Activated CD4-positive, alpha-beta T cell treated with anti-CD3 and anti-CD28 coated beads for 24 hours (primary cell): ENCODE measurements around the gene LRIG1.
"Not testable (repeated sequence)": the region's sequence is repeated elsewhere in the genome, so short reads cannot be mapped to it uniquely, and the experiment has no call there.

Experiments used
- DNase-seq, 2 donors: peaks; one replicate each; pipeline ENCODE4 v3.0.0-alpha.2; 2020; ENCODE audit warnings: low read depth in 2 of 2

The LRIG1 gene

DNA sequence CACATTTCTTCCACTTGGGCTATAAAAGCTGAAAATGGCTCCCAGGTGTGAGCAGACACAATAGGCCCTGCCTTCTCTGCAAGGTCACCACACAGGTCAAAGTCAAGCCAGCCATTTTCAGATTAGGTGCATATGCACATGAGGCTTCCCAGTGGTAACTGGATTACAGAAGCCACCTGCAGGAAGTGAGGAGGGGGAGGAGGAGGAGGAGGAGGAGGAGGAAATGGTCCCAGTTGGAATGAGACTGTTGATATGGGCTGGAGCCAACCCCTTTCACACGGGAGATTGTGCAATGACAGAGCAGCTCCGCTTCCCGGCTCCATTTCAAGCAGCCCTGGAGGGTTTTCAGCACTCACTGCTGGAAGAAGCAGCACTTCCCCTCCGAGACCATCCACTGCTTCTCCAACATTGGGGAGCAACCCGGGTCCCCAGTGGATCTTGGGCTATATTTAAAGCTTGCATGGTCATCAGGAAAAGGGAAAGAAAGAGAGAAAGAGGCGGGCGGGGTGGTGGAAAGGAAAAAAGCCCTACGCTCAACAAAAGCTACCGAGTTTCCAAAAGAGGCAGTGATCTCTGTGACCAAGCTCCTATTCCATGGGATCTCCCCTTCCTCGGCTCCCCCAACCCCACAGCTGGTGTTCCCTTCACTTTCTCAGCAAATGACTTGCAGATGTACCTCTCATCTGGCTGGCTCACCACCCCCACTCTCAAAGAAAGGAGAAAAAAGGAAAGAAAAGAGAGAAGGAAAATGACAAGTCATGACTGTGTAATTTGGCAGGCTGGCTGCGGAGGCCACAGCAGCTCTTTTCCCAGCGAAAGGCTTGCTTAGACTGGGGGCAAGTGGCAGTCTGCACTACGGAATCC is 58.3 kb downstream of the LRIG1 start:
- no peak for DNase-seq

DNA sequence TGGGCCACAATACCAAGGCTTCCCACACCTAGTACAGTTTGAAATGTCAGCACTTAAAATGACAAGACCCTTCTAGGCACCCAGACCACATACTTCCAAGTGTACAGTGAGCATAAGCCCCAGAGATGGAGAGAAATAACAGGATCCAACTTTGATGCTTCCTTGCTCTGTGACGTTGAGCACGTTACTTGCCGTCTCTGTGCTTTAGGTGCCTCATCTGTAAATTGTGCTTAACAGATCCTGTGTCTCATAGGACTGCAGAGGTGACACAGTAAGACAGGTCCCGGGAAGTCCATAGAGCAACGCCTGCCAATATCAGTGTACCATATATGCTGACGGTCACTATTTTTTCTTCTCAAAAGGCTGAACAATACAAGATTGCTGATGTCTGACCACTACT is 59.1 kb downstream of the LRIG1 start:
- no peak for DNase-seq

DNA sequence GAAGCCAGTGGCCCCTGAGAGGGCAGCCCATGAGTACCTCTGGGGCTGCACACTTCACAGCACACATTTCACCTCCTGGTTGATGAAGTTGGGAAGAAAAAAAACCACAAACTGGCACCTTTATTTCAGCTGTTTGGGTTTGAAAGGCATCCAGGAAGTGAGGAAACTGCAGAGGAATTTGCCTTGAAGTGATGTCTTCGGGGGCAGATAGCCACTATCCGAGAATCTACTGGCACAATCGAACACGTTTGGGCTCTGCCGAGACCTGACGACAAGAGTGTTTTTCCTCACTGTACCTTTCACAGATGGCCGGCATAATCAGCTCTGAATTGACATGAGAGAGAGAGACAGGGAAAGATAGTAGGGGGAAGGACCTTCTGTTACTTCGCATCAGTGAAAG is 59.7 kb downstream of the LRIG1 start:
- no peak for DNase-seq

DNA sequence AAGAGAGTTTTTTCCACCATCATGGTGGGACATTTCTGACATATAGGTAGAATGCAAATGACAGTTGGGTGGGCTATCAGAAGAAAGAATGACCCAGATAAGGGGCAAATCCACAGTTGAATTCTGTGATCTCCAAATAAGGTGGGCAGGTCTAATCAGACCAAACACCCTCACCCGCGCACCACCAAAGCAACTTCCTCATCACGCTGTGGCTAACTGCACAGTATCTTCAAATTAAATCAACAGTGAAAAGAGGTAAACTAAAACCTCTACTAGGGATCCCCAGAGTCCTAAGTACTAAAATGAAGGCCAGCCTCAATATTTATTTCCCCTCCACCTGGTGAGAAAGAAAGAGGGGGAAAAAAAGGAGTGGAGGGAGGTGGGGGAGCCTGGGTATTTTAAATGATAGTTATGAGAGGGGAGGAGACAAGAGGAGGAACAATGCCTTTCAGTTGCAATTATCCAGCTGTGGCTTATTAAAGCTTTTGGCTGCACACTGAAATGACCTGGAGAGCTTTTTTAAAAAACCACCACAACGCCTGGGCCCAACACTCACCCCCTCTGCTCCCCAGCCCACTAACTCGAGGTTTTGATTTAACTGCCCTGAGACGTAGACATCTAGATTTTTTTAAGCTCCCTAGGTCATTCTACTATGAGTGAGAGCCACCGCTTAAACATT is 61.0 kb downstream of the LRIG1 start:
- no peak for DNase-seq

DNA sequence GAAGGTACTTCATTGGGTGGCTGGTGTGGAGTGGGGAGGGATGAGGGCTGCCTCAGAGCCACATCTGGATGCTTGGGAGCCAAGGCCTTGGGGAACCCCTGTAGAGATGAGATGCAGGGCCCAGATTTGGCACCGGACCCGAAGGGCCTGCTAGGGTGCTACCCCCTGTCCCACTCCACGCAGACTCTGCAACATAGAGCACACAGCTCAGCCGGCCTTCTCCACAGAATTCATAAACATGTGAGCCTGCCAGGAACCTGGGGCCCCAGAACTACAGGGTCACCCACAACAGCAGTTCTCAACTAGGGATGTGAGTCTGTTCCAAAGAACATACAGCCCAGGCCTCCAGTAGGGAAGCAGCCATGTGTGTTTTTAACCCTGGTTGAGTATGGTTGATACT is 62.8 kb downstream of the LRIG1 start:
- no peak for DNase-seq

DNA sequence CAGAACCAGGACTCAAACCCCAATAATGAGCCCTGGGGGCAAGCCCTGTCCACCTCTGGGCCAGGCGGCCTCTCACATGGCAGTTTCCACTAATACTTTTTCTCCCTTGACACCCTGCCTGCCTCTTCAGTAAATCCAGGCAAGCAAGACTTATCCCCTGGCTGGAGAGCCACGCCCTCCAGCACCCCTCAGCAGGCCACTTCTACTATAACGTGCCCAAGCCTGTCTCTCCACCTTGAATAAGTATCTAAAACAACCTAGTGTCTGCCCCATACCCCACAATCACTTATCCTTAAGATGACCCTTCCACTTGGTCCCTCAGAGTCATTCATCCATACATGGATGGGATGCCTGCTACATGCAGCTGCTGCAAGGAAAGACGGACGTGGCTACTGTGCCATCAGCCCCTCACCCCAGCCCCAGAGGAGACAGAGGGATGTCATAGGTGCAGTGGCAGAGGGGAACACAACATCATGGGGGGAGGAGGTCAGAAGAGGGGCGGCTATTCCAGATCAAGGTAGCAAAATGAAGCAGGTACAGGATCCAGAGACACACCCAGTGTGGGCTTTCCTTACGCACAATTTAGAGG is 63.4 kb downstream of the LRIG1 start:
- no peak for DNase-seq

DNA sequence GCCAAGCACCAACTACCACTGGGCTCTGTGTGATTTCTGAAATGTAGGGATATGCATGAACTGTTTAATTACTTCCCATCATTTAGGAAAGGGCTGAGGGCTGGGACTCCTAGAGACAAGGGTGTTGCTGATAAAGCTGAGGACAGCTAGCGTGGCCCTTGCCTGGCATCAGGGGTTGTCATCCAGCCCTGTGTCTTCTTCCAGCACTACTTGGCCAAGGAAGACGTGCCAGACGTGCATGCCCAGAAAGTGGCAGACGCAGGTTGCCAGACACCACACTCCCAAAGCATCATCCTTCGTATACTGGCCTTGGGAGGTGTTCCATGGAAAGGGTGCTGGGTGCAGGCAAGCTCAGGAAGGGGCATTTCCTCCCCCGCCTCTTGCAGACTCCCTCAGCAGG is 64.8 kb downstream of the LRIG1 start:
- DNase-seq: no peak

DNA sequence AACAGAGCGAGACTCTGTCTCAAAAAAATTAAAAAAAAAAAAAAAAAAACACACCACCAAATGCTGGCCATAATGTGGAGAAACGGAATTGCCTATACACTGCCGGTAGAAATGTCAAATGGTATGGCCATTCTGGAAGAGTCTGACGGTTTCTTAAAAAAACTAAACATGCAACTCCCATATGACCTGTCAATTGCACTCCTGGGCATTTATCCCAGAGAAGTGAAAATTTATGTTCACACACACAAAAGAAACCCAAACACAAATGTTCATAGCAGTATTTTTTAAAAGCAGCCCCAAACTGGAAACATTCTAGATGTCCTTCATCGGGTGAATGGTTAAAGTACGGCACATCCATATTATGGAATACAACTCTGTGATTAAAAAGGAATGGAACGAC is 66.1 kb downstream of the LRIG1 start:
- DNase-seq: no peak

DNA sequence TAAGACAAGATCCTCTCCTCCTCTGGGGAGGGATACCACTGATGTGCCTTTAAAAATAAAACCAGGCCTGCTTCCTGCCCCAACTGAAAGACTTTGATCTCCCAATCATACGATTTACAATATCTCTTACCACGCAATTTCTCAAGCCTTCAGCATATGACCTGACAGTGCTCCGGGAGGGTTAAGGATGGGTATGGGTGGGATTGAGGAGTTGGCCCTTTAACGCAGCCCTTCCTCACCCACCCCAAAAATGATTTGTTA is 67.4 kb downstream of the LRIG1 start:
- DNase-seq: no peak

DNA sequence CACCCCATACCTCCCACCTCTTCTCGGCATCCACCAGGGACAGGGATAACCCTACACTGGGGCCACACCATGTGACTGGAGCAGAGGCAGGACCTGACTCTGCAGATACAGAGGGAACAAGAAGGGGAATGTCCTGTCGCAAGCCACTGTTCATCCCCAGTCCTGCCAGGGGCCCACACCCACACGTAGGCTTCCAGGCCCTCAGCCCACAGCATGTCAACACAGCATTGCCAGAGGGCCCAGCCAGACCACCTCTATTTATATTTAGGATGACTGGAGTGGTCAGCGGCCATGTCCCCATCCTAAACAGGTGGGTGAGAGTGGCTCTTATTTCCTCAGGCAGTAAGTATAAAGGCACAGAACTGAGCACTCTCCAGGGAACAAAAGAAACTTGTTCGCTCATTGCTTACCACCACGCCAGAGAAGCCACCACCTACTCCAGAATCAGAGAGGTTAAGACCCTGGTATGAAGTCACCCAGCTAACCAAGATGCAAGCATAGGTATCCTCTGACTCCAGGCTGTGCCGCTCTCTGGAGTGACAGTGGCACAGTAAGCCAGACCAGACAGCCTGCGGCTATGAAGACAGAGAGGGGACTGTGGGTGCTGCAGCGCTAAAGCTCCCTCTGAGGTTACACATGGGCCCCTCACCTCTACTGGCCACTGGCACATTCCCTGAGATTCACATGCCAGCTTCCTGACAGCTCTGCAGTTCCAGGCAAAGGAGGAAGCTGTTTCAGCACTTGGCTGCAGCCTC is 67.9 kb downstream of the LRIG1 start:
- DNase-seq: no peak

DNA sequence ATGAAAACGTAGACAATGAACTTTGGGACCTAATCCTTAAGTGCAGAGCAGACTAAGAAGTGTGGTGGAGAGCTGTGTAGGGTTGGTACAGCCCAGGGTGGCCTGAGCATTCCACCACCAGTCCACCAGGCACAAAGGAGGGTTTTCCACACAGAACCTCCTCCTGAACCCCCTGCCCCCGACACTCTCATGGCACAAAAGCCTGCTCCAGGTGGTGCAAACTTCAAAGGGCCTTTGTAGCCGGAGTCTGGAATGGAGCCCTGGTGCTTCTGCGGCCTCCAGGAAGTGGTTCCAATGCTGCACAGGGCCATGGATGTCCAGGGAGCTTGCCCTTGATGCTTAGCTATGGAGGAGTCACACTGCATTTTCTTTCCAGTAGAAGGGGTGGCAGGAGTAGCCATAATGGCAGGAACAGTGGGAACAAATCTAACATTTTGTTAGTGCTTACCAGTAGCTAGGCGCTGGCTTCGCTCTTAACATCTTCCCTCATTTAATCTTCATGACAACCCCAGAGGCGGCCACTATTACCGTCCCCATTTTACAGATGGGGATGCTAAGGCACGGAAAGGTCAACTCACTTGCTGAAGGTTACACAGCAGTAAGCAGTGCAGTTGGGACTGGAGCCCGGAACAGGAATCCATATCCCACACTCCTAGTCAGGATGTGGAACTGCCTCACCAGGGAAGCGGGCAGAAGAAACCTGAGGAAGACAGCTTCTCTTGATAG is 68.6 kb downstream of the LRIG1 start:
- DNase-seq: no peak

DNA sequence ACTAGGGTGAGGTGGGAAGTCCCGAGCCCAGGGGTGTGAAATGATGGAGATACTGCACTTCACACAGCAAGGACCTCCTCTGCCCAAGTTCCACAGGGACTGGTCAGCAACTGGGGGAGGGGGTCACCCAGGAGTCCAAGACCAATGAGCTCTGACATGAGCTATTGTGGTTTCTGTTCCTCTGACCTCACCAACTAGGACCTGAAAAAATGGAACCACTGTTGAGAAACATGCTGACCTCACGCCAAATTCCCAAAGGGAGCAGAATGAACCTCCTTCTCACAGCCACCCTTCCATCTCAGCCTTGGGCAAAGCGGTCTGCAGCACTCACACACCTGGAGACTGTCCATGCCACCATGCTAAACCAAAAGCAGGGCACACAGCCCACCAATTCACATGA is 69.3 kb downstream of the LRIG1 start:
- DNase-seq: no peak

DNA sequence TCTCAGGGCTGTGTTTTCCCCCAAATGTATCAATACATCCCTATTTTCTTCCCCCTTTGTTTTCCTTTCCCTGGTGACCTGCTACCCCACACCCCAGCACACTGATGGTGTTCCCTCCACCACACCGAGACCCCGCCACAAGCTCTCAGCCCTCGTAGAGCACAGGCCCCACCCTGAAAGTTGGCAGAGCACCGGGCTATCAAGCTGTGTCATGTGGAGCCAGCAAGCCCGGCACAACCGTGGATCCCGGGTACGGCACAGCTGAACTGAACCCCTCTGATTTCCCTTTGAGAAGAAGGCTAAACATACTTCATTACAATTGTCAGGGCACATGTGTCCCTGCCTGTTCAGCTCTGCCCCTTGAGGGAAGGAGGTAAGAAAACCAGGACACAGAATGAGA is 69.9 kb downstream of the LRIG1 start:
- DNase-seq: no peak

DNA sequence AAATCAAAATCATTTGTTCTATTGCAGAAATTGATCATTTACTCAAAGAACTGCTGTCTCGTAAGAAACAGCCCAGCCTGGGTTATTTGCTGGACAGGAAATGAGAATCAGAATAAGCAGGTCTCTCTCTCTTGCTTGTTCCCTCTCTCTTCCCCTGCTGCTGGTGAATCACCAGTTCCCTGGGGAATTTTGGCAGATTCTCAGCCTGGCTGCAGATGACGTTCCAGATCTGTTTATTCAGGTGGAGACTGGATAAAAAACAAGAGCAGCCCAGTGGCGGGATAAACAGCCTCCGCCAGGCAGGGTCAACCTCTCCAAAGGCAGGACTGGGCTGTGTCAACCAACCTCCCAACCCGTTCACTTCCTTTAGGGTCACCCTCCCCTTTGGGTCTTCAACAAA is 72.1 kb downstream of the LRIG1 start:
- no peak for DNase-seq

DNA sequence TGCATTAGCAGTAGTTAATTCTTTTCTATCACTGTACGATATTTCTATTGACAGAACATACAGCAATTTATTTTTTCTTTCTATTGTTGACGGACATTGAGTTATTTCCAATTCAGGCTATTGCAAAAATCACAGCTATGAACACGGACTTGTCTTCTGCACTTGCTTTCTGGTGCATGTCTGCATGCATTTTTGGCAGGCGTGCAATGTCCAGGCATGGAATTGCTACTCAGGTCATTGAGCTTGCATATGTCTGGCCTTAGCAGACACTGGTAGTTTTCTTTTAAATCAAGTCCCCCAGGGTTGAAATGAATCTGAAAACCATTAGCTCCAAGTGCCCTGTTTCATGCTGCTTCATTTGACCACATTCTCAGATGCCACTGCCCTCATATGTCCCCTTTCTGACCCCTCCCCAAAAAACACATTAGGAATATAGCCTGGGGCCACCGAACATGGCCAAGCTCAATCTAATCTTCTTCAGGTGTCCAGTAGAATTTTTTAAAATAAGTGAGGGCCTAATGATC is 72.8 kb downstream of the LRIG1 start:
- DNase-seq: no peak

DNA sequence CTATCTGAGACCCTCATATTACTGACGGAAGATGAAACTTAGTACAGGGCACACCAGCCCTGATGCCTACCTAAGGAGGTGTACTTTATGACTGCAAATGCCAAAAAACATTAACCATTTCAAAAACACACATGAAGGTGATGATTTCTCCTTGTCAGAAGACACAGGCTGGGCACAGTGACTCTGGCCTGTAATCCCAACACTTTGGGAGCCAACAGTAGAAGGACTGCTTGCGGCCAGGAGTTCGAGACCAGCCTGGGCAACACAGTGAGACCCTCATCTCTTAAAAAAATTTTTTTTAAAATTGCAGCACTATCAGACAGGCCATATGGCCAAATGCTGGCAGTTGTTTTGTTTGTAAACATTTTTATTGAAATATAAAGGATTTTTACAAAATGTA is 73.5 kb downstream of the LRIG1 start:
- DNase-seq: no peak

DNA sequence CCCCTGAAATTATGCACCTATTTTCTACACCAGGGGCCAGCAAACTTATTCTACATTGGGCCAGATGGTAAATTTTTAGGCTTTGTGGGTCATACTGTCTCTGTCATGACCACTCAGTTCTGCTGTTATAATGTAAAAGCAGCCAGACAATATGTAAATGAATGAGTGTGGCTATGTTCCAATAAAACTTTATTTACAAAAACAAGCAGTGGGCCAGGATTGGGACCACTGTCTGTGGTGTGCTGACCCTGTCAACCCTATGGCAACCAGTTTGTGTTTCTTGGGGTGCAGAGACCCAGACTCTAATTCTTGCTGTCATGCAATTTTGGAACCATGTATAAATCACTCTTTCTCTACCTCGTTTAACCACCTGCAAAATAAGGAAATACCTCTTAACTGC is 74.7 kb downstream of the LRIG1 start:
- no peak for DNase-seq

DNA sequence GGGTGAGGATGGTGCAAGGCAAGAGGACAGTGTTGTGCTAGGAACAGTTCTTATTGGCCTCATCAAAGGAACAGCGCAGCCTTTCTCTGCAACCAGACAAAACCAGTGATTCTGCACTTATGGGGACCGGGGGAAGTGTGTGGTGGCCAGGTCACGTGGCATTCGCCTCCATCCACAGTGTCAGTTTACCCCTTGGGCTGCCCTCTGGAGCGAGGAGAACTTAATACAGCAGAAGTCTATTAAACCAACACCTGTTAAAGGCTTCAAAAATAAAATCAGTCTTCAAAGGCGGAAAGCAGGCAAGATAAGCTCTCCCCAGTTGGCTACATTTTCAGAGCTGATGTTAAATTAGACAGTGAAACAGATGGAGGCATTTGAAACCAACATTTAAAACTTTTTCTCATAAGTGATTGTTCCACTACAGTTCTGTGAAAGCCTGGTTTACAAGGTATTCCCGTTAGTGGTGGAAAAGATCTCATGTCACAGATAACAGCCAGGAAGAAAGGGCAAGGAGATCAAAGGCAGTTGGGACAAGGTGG is 75.2 kb downstream of the LRIG1 start:
- no peak for DNase-seq

DNA sequence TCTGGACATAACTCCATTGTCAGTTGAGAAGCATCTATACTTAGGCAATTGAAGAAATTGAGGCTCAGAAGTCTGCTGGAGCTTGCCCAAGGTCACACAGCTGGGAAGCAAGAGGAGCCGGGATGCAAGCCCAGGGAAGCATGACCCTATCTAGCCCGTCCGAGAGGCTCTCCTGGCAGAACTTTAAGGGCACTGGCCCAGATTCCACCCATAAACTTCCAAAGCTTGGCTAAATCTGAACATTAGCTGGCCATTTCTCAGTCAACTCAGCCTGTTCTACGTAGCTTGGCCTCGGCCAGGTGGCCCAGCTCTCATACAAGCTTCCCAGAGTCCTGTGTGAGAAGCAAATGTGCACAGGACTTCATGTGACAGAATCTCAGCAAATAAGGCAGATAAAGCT is 75.8 kb downstream of the LRIG1 start:
- no peak for DNase-seq

DNA sequence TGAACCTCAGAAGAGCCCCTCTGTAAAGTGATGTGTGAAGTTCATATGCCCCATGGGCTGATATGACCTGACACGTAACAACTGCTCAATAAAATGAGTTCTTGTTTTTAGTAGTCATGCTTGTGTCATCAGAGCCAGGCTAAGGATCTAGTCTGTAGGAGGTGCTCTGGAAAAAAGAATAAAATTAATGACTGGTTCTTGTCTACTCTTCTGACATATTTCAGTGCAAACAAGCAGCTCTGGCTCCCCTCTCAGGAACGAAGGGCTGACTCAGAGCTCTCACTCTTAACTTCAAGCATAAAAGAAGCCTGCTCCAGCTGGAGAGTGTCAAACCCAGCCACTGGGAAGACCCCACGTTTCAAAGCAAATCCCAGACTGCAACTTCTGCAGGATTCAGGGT is 77.0 kb downstream of the LRIG1 start:
- no peak for DNase-seq

DNA sequence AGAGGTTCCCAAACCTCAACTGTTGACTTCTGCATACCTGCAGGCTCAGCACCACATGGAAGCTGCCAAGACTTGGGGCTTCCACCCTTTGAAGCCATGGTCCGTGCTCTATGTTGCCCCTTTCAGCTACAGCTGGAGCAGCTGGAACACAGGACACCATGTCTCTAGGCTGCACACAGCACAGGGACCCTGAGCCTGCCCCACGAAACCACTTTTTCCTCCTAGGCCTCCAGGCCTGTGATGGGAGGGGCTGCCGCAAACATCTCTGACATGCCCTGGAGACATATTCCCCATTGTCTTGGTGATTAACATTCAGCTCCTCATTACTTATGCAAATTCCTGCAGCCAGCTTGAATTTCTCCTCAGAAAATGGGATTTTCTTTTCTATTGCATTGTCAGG is 78.9 kb downstream of the LRIG1 start:
- not testable (repeated sequence) for DNase-seq
